HCT116 (cell line): ENCODE results near the gene SUMO3. TPM values are rescaled to one million over a fixed set of nuclear protein-coding genes. Genes with fewer than 3 reads are reported as not detected.

Source experiments
- ATAC-seq: fragments of 200-7000 bp; cut with Tn5 transposase; 2 replicates; pipeline ENCODE4 v1.9.1; 2020; ENCODE audit warnings: mild to moderate bottlenecking, moderate library complexity
- BruUV-seq: library from RNA; stranded (reverse); fragments of 400-500 nt; replicated peaks from 2 replicates; lab custom pipeline; 2021; lab: Mats Ljungman, UMichigan
- CTCF ChIA-PET: fragments of 300-600 bp; sonication (Branson Sonifier 250); formaldehyde crosslinking; loops from one replicate; lab custom pipeline; 2021; ENCODE audit warnings: antibody characterized with exemption; lab: Charles Lee
- POLR2A ChIA-PET: fragments of 300-600, 350-600 bp; sonication (Branson Sonifier 250); formaldehyde crosslinking; loops from one replicate; lab custom pipeline; 2021; ENCODE audit warnings: antibody characterized with exemption; lab: Charles Lee
- RAD21 ChIA-PET, 2 experiments: fragments of 300-600 bp; sonication (Branson Sonifier 250); formaldehyde crosslinking; loops; one replicate each; lab custom pipeline; 2023; ENCODE audit warnings: low total read pairs in 2 of 2; ENCODE audit not compliant: uncharacterized antibody in 2 of 2, unreplicated experiment in 2 of 2, low non-redundant PET in 1 of 2; lab: Charles Lee
- DNase-seq: peaks from one replicate; pipeline ENCODE4 v3.0.0-alpha.2; 2010; ENCODE audit warnings: low read depth, low spot score
- H2AFZ ChIP-seq: fragments of 200-600 bp; shearing (Covaris generic), sonication (generic); 2 replicates; pipeline ENCODE4 v1.6.1; 2017; ENCODE audit warnings: low read depth, mixed run types, mixed read lengths, antibody characterized with exemption, low read length; ENCODE audit not compliant: poor library complexity, severe bottlenecking
- H3K27ac ChIP-seq: 2 replicates; pipeline ENCODE4 v1.5.1; 2012; ENCODE audit warnings: low read depth, low read length
- H3K27me3 ChIP-seq: fragments of 200-600 bp; sonication (generic); 2 replicates; pipeline ENCODE4 v1.6.1; 2016; ENCODE audit warnings: mixed run types, low read length, mixed read lengths; ENCODE audit not compliant: insufficient read depth
- H3K36me3 ChIP-seq, 2 experiments: fragments of 200-500 bp in 1 of 2; fragments of 200-600 bp in 1 of 2; sonication (Bioruptor generic) in 1 of 2; sonication (generic) in 1 of 2; 2 replicates each; pipeline versions ENCODE4 v1.5.1 to v1.6.1; 2014 to 2016; ENCODE audit warnings: low read length in 2 of 2, inconsistent platforms in 1 of 2, mixed read lengths in 1 of 2, mixed run types in 1 of 2; ENCODE audit not compliant: insufficient read depth in 2 of 2, control insufficient read depth in 1 of 2
- H3K4me1 ChIP-seq, 2 experiments: fragments of 200-600 bp in 1 of 2; sonication (generic) in 1 of 2; 2 replicates each; pipeline versions ENCODE4 v1.5.1 to v1.6.1; 2012 to 2017; ENCODE audit warnings: low read length in 2 of 2, inconsistent platforms in 1 of 2, mild to moderate bottlenecking in 1 of 2, mixed read lengths in 1 of 2, mixed run types in 1 of 2, moderate library complexity in 1 of 2; ENCODE audit not compliant: insufficient read depth in 2 of 2, control insufficient read depth in 1 of 2
- H3K4me2 ChIP-seq: fragments of 200-600 bp; sonication (generic); 2 replicates; pipeline ENCODE4 v1.6.1; 2017; ENCODE audit warnings: mixed run types, low read length, mixed read lengths
- H3K4me3 ChIP-seq, 2 experiments: fragments of 200-600 bp in 1 of 2; sonication (generic) in 1 of 2; replicated peaks in 1 of 2; 2 replicates each; pipeline ENCODE4 v1.5.1; 2011 to 2016; ENCODE audit warnings: low read length in 2 of 2, control low read depth in 1 of 2, low read depth in 1 of 2, mild to moderate bottlenecking in 1 of 2, mixed read lengths in 1 of 2, mixed run types in 1 of 2
- H3K79me2 ChIP-seq: fragments of 200-600 bp; sonication (generic); 2 replicates; pipeline ENCODE4 v1.6.1; 2017; ENCODE audit warnings: mild to moderate bottlenecking, mixed run types, low read length, moderate library complexity, mixed read lengths; ENCODE audit not compliant: insufficient read depth
- H3K9ac ChIP-seq: fragments of 200-600 bp; sonication (generic); 2 replicates; pipeline ENCODE4 v1.6.1; 2016; ENCODE audit warnings: low read length, mixed read lengths
- H3K9me2 ChIP-seq: fragments of 200-600 bp; sonication (generic), shearing (Covaris generic); 2 replicates; pipeline ENCODE4 v1.6.1; 2017; ENCODE audit warnings: mixed run types, mild to moderate bottlenecking, moderate library complexity; ENCODE audit not compliant: insufficient read depth
- H3K9me3 ChIP-seq, 2 experiments: fragments of 200-500 bp in 1 of 2; fragments of 200-600 bp in 1 of 2; sonication (Bioruptor generic) in 1 of 2; sonication (generic) in 1 of 2; 2 replicates each; pipeline ENCODE4 v1.6.1; 2014 to 2017; ENCODE audit warnings: low read length in 2 of 2, mixed read lengths in 2 of 2, inconsistent platforms in 1 of 2, low read depth in 1 of 2, mild to moderate bottlenecking in 1 of 2, mixed run types in 1 of 2, moderate library complexity in 1 of 2; ENCODE audit not compliant: control insufficient read depth in 1 of 2, insufficient read depth in 1 of 2
- H4K20me1 ChIP-seq: fragments of 200-600 bp; sonication (generic), shearing (Covaris generic); 2 replicates; pipeline ENCODE4 v1.6.1; 2017; ENCODE audit warnings: mixed run types, mild to moderate bottlenecking, moderate library complexity; ENCODE audit not compliant: insufficient read depth
- CBX3 ChIP-seq: IDR thresholded peaks from 2 replicates; pipeline ENCODE4 v1.6.1; 2012; ENCODE audit warnings: low read depth
- EGR1 ChIP-seq: IDR thresholded peaks from 2 replicates; pipeline ENCODE4 v1.6.1; 2012; ENCODE audit warnings: low read depth
- ELF1 ChIP-seq: IDR thresholded peaks from 2 replicates; pipeline ENCODE4 v1.6.1; 2012; ENCODE audit warnings: low read depth, borderline replicate concordance
- EZH2phosphoT487 ChIP-seq: fragments of 200-600 bp; IDR thresholded peaks from 2 replicates; pipeline ENCODE4 v1.6.1; 2018; ENCODE audit warnings: antibody characterized with exemption, borderline replicate concordance
- FOSL1 ChIP-seq: IDR thresholded peaks from 2 replicates; pipeline ENCODE4 v1.6.1; 2012; ENCODE audit warnings: low read depth
- JUND ChIP-seq: IDR thresholded peaks from 2 replicates; pipeline ENCODE4 v1.6.1; 2012
- POLR2AphosphoS5 ChIP-seq: IDR thresholded peaks from 2 replicates; pipeline ENCODE4 v1.6.1; 2011; ENCODE audit warnings: mild to moderate bottlenecking, low read depth, low read length, moderate library complexity
- SIN3A ChIP-seq: IDR thresholded peaks from 2 replicates; pipeline ENCODE4 v1.6.1; 2012; ENCODE audit warnings: low read depth
- SP1 ChIP-seq: IDR thresholded peaks from 2 replicates; pipeline ENCODE4 v1.6.1; 2012; ENCODE audit warnings: low read depth
- SRF ChIP-seq: IDR thresholded peaks from 2 replicates; pipeline ENCODE4 v1.6.1; 2012; ENCODE audit warnings: low read depth
- YY1 ChIP-seq: IDR thresholded peaks from 2 replicates; pipeline ENCODE4 v1.6.1; 2011; ENCODE audit warnings: low read length, low read depth, moderate library complexity, mild to moderate bottlenecking; ENCODE audit not compliant: insufficient replicate concordance; ENCODE audit errors: extremely low read depth
- ZFX ChIP-seq: fragments of 450-650 bp; IDR thresholded peaks from 2 replicates; pipeline ENCODE4 v1.6.1; 2017
- intact Hi-C: fragments of 100-400 bp; cut with micrococcal nuclease; formaldehyde crosslinking; loops from 2 replicates; pipeline ENCODE4 v1.10.0; 2022
- total RNA-seq: library from RNA; stranded (reverse); gene quantifications from one replicate; pipeline ENCODE4 v1.2.1, GENCODE V29; 2021; ENCODE audit not compliant: unreplicated experiment
- TF ChIP-seq, protein P1 (sequence below): IDR thresholded peaks from 2 replicates; pipeline ENCODE4 v1.6.1; 2012; ENCODE audit warnings: low read depth
- TF ChIP-seq, protein P2 (sequence below), 3 experiments: fragments of 200-600 bp in 1 of 3; sonication (generic) in 1 of 3; IDR thresholded peaks in 2 of 3; conservative IDR thresholded peaks in 1 of 3; 2 replicates each; pipeline ENCODE4 v1.5.1; 2012 to 2017; ENCODE audit warnings: low read depth in 2 of 3, low read length in 2 of 3, antibody characterized with exemption in 1 of 3, borderline replicate concordance in 1 of 3, control low read depth in 1 of 3, mild to moderate bottlenecking in 1 of 3, mixed read lengths in 1 of 3, mixed run types in 1 of 3, moderate library complexity in 1 of 3; ENCODE audit not compliant: insufficient read depth in 1 of 3
- TF ChIP-seq, protein P3 (sequence below): IDR thresholded peaks from 2 replicates; pipeline ENCODE4 v1.6.1; 2012
- TF ChIP-seq, protein P4 (sequence below): IDR thresholded peaks from 2 replicates; pipeline ENCODE4 v1.6.1; 2012
- TF ChIP-seq, protein P5 (sequence below): IDR thresholded peaks from 2 replicates; pipeline ENCODE4 v1.6.1; 2011; ENCODE audit warnings: mild to moderate bottlenecking, low read length, moderate library complexity; ENCODE audit not compliant: insufficient replicate concordance; ENCODE audit errors: extremely low read depth

SUMO3 gene
- total RNA-seq, 1 experiment from 2014 or later, result 31.5 TPM

DNA sequence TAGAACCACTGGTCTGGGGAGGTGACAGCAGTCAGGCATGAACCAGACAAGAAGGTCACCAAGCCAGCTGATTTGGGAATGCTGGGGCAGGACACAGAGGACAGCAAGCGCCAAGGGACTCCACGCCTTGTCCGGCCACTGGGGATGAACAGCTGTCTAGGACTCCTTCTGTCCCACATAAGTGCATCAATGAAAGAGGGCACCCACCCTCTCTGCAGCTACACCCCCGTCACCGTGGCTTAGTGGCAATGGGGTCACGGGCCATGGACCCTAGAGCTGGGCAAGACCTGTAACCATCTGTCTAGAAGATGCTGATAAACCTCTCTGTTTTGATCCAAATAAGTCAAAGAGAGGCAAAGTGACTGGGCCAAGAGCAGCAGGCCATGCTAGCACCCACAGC, 33.1 kb downstream of the SUMO3 start (continued):
- TF ChIP-seq POLR2AphosphoS5 (no peak), FOSL1 (no peak), ELF1 (no peak)
- TF ChIP-seq, protein P1, sequence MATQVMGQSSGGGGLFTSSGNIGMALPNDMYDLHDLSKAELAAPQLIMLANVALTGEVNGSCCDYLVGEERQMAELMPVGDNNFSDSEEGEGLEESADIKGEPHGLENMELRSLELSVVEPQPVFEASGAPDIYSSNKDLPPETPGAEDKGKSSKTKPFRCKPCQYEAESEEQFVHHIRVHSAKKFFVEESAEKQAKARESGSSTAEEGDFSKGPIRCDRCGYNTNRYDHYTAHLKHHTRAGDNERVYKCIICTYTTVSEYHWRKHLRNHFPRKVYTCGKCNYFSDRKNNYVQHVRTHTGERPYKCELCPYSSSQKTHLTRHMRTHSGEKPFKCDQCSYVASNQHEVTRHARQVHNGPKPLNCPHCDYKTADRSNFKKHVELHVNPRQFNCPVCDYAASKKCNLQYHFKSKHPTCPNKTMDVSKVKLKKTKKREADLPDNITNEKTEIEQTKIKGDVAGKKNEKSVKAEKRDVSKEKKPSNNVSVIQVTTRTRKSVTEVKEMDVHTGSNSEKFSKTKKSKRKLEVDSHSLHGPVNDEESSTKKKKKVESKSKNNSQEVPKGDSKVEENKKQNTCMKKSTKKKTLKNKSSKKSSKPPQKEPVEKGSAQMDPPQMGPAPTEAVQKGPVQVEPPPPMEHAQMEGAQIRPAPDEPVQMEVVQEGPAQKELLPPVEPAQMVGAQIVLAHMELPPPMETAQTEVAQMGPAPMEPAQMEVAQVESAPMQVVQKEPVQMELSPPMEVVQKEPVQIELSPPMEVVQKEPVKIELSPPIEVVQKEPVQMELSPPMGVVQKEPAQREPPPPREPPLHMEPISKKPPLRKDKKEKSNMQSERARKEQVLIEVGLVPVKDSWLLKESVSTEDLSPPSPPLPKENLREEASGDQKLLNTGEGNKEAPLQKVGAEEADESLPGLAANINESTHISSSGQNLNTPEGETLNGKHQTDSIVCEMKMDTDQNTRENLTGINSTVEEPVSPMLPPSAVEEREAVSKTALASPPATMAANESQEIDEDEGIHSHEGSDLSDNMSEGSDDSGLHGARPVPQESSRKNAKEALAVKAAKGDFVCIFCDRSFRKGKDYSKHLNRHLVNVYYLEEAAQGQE, result no peak

DNA sequence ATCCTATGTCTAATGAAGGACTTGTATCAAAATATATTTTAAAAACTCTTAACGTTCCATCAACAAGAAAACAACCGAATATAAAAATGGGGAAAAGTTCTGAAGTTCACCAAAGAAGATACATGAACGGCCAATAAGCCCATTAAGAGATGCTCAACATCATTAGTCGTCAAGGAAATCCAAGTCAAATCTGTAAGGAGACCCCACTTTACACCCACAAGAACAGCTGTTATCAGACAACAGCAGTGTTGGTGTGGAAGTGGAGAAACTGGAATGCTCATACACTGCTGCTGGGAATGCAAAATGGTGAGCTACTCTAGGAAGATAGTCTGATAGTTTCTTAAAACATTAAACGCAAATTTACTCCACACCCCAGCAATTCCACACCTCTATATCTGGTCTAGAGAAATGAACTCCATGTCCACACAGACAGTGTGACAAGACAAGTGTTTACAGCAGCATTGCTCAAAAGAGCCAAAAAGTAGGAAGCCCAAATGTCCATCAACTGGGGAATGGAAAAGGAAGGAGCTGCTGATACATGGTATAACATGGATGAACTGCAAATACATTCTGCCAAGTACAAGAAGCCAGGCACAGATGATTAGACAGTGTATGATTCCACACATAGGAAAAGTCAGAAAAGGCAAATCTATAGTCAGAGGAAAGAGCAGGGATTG, 34.7 kb downstream of the SUMO3 start:
- peaks cover 3 to 13% of the 10 kb centered on the region in 2 experiments; a peak in 2 of 4 replicates for H3K36me3 ChIP-seq
- CTCF ChIA-PET, result interaction anchor here (2.1 kb wide), 1 partner anchor 10 kb away, joined by 9 read pairs; no protein-coding TSS in a partner anchor
- H3K4me3 ChIP-seq, result no peak overlapping the region
- H3K9me3 ChIP-seq, result no peaks in the 10 kb centered on the region
- no peak overlapping the region for H3K9ac ChIP-seq
- H3K79me2 ChIP-seq, result peaks cover 100% of the 10 kb centered on the region
- BruUV-seq, result no TSS peak
- intact Hi-C loops, result no loop called here
- H3K27me3 ChIP-seq, result no peaks in the 10 kb centered on the region
- RAD21 ChIA-PET, result no interaction called here
- DNase-seq, result no peak
- H3K9me2 ChIP-seq, result no peaks in the 10 kb centered on the region
- no peak for ATAC-seq
- no peak overlapping the region for H3K4me2 ChIP-seq
- H3K27ac ChIP-seq, result no peak overlapping the region
- TF ChIP-seq, protein P2, sequence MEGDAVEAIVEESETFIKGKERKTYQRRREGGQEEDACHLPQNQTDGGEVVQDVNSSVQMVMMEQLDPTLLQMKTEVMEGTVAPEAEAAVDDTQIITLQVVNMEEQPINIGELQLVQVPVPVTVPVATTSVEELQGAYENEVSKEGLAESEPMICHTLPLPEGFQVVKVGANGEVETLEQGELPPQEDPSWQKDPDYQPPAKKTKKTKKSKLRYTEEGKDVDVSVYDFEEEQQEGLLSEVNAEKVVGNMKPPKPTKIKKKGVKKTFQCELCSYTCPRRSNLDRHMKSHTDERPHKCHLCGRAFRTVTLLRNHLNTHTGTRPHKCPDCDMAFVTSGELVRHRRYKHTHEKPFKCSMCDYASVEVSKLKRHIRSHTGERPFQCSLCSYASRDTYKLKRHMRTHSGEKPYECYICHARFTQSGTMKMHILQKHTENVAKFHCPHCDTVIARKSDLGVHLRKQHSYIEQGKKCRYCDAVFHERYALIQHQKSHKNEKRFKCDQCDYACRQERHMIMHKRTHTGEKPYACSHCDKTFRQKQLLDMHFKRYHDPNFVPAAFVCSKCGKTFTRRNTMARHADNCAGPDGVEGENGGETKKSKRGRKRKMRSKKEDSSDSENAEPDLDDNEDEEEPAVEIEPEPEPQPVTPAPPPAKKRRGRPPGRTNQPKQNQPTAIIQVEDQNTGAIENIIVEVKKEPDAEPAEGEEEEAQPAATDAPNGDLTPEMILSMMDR (IDR thresholded peaks at IDR 0.05 in 2 of 3, conservative IDR thresholded peaks at IDR 0.05 in 1 of 3; ENCODE audit: borderline replicate concordance in 1 of 3, insufficient read depth in 1 of 3, low read depth in 2 of 3, low read length in 2 of 3), result no peak
- no peak for TF ChIP-seq SIN3A
- TF ChIP-seq, protein P3, sequence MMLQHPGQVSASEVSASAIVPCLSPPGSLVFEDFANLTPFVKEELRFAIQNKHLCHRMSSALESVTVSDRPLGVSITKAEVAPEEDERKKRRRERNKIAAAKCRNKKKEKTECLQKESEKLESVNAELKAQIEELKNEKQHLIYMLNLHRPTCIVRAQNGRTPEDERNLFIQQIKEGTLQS, result no peak
- TF ChIP-seq POLR2AphosphoS5, result no peak
- TF ChIP-seq EZH2phosphoT487, result no peak
- no peak for TF ChIP-seq JUND
- TF ChIP-seq EGR1, result no peak
- no peak for TF ChIP-seq SP1
- TF ChIP-seq FOSL1, result no peak
- TF ChIP-seq, protein P4, sequence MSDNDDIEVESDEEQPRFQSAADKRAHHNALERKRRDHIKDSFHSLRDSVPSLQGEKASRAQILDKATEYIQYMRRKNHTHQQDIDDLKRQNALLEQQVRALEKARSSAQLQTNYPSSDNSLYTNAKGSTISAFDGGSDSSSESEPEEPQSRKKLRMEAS, result no peak
- TF ChIP-seq ZFX, result no peak
- no peak for TF ChIP-seq SRF
- TF ChIP-seq YY1, result no peak
- no peak for TF ChIP-seq CBX3
- TF ChIP-seq, protein P5, sequence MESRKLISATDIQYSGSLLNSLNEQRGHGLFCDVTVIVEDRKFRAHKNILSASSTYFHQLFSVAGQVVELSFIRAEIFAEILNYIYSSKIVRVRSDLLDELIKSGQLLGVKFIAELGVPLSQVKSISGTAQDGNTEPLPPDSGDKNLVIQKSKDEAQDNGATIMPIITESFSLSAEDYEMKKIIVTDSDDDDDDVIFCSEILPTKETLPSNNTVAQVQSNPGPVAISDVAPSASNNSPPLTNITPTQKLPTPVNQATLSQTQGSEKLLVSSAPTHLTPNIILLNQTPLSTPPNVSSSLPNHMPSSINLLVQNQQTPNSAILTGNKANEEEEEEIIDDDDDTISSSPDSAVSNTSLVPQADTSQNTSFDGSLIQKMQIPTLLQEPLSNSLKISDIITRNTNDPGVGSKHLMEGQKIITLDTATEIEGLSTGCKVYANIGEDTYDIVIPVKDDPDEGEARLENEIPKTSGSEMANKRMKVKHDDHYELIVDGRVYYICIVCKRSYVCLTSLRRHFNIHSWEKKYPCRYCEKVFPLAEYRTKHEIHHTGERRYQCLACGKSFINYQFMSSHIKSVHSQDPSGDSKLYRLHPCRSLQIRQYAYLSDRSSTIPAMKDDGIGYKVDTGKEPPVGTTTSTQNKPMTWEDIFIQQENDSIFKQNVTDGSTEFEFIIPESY, result no peak
- TF ChIP-seq, all 23 proteins: peak for 0
- Histone ChIP-seq H2AFZ (no peak overlapping the region), H3K4me1 (peaks cover 22 to 26% of the 10 kb centered on the region in 2 experiments), H4K20me1 (peaks cover 11% of the 10 kb centered on the region; the same call in 1 of the 2 replicates)
- POLR2A ChIA-PET, result interaction anchor here (0.6 kb wide), 2 partner anchors 24 to 231 kb away, joined by 4 to 5 read pairs; no protein-coding TSS in a partner anchor
